ENCODE measurements around the gene RAVER2.

GRCh38 chr1:64839732-64840405, 95.0 kb downstream of the RAVER2 start:
- TF ChIP-seq, protein P1, sequence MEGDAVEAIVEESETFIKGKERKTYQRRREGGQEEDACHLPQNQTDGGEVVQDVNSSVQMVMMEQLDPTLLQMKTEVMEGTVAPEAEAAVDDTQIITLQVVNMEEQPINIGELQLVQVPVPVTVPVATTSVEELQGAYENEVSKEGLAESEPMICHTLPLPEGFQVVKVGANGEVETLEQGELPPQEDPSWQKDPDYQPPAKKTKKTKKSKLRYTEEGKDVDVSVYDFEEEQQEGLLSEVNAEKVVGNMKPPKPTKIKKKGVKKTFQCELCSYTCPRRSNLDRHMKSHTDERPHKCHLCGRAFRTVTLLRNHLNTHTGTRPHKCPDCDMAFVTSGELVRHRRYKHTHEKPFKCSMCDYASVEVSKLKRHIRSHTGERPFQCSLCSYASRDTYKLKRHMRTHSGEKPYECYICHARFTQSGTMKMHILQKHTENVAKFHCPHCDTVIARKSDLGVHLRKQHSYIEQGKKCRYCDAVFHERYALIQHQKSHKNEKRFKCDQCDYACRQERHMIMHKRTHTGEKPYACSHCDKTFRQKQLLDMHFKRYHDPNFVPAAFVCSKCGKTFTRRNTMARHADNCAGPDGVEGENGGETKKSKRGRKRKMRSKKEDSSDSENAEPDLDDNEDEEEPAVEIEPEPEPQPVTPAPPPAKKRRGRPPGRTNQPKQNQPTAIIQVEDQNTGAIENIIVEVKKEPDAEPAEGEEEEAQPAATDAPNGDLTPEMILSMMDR (IDR thresholded peaks at IDR 0.05), result no peak
- TF ChIP-seq, protein P2, sequence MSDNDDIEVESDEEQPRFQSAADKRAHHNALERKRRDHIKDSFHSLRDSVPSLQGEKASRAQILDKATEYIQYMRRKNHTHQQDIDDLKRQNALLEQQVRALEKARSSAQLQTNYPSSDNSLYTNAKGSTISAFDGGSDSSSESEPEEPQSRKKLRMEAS (CRISPR knock-in tag; IDR thresholded peaks at IDR 0.05), result no peak
- TF ChIP-seq PREB (CRISPR knock-in tag; IDR thresholded peaks at IDR 0.05; ENCODE audit: borderline replicate concordance) (no peak), ZNF232 (CRISPR knock-in tag; IDR thresholded peaks at IDR 0.05) (no peak)
